Measurements from ENCODE around the gene HLA-DOB.

GRCh38 chr6:32843331-32843978 is 26.7 kb upstream of the HLA-DOB start:
- no peak for TF ChIP-seq CTCF (IDR thresholded peaks at IDR 0.05)
- TF ChIP-seq ZFX (IDR thresholded peaks at IDR 0.05; ENCODE audit: borderline replicate concordance), result no peak
